ENCODE measurements around the gene CNDP1.
"Not testable (repeated sequence)": the region's sequence is repeated elsewhere in the genome, so short reads cannot be mapped to it uniquely, and the experiment has no call there.

CNDP1 gene

DNA sequence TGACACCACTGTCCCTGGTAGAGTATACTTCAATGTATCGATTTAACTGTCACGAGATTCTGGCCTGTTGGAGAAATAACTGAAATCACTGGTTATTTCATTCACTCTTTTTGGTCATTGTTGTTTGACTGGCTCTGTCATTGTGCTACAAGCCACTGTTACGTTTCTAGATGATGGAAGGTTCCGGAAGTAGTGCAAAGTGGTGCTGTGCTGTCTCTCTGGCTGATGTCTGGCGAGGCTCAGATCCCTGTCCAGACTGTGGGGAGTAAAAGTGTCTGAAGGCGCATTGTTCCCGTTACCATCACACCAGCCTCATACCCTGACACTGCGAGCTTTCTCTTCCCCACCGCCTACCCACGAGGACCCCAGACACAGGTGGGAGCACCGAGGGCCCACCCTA, 11.7 kb downstream of the CNDP1 start:
- DNase-seq (ENCODE audit: low read depth, low spot score): no peak

DNA sequence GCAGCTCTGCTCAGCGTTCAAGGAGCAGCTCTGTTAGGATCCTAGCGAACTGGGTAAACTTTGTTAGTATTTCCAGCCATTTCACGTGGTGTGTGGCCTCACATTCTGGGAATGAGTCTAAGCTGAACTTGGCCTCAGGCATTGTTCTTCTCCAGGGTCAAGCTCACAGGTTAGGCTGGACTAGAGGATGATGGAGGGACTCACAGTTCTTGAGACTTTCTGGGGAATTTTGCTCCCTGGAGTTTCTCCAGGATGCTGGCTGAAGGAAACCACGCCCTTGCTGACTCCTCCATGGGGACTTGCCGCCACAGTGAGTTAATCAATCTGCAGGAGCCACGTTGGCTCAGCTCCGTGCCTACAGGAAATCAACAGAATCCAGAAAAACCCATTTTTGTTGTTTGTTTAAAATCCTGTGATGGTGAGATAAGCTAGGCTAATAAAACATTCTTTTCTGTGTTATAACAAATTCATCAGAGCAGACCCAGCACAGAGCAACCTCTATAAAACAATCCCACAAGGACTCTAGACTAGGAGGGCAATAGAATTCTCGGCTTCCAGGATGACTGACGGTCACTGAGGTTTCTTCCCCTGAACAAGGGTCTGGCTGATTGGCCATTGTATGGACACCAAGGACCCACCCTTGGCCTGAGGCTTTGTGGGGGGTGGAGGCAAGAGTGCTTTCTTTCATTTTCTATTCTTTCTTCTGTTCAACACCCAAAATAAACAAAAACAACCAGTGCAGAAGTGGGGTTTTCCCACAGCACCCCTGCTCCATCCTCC, 12.6 kb downstream of the CNDP1 start:
- no peak for DNase-seq (ENCODE audit: low read depth, low spot score)

DNA sequence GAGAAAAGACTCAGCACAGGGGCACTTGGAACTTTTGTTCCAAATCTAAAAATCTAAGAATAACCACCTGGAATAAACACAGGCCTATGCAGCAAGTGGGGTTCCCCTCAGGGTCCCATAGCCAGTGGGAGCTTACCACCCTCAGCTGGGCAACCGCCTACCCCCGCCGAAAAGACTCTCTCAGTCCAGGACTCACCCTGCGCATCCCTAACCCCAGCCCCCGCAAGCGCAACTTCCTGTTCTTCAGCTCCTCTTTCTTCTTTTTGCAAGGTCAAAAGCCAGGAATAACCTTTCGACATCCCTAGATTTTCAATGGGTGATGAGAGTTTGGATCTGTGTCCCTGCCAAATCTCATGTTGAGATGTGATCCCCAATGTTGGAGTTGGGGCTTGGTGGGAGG, 13.6 kb downstream of the CNDP1 start:
- no peak for DNase-seq (ENCODE audit: low read depth, low spot score)

DNA sequence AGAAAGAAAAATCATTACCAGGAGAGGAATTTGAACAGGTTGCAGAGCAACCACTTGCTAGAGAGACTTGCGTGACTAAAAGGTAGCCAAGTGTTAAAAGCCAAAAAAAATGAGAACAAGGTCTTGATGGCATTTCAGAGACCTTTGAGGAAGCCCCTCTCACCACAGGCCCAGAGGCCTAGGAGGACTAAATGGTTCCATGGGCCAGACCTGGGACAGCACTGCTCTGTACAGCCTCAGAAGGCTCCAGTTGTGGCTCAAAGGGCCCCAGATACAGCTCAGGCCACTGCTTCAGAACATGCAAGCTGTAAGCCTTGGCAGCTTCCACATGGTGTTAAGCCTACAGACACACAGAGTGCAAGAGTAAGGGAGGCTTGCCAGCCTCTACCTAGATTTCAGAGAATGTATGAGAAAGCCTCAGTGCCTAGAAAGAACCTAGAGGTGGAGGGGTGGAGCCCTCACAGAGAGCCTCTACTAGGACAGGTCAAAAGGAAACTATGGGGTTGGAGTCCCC, 15.3 kb downstream of the CNDP1 start:
- DNase-seq (ENCODE audit: low read depth, low spot score): no peak

DNA sequence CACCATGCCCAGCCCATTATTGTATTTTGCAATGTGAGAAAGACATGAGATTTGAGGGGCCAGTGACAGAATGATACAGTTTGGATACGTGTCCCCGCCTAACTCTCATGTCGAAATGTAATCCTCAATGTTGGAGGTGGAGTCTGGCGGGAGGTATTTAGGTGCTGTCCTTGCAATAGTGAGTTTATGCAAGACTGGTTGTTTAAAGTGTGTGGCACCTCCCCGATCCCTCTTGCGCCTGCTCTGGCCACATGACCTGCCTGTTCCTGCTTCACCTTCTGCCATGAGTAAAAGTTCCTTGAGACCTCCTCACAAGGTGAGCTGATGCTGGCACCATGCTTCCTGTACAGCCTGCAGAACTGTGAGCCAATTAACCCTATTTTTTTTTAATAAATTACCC, 16.6 kb downstream of the CNDP1 start:
- no peak for DNase-seq (ENCODE audit: low read depth, low spot score)

DNA sequence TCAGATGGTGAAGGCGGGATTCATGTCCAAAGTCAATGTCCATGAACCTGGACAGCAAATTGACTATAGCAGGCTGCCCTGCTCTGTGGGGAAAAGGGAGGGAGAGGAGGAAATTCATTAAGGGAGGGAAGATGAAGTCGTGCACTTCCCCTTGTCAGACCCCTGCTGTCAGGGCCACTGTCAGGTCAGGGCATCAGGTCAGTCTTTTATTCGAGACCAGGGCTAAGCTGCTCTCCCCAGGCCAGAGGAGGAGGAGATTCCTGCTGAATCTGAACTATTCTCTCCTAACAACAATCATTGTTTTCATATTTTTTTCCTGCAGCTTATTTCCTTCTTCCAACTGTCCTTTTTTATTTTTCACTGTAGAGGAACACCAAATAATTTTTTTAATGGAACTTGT, 17.2 kb downstream of the CNDP1 start:
- no peak for DNase-seq (ENCODE audit: low read depth, low spot score)

DNA sequence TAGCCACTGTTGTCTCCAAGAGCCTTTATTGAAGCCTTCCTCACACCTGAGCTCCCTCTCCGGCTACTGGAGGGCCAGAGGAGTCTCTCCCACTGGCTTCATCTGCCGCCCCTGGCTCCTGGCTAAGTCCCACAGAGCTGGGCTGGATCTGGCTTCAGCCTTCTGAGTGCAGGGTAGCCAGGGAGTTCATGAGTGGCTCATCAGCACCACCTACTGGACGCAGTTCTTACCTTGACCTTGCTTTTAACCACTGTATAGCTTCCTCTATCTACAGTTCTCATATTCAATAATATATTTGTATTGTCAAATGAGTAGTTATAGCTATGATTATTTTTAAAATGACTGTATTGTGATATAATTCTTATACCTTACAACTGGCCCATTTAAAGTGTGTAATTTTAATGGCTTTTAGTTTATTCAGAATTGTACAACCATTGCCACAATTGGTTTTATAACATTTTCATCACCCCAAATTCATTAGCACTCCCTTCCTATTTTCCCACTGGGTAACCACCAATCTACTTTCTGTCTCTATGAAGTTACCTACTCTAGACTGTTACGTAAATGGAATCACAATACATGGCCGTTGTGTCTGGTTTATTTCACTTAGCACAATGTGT, 17.7 kb downstream of the CNDP1 start:
- DNase-seq (ENCODE audit: low read depth, low spot score): peak; percentile 57

DNA sequence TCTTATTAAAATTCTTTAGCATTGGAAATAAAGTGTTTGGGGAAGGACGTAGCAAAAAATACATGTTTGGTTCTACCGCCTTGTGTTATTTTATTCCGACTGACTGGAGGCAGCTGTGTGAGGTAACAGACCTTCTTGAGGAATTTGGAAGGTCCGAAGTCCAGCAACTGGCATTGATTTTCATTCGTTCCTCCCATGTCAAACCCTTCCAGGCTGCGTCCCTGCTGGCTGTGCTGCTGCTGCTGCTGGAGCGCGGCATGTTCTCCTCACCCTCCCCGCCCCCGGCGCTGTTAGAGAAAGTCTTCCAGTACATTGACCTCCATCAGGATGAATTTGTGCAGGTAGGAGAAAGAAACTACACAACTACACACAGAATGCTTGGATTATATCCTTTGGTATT, 21.8 kb downstream of the CNDP1 start:
- DNase-seq (ENCODE audit: low read depth, low spot score): no peak

DNA sequence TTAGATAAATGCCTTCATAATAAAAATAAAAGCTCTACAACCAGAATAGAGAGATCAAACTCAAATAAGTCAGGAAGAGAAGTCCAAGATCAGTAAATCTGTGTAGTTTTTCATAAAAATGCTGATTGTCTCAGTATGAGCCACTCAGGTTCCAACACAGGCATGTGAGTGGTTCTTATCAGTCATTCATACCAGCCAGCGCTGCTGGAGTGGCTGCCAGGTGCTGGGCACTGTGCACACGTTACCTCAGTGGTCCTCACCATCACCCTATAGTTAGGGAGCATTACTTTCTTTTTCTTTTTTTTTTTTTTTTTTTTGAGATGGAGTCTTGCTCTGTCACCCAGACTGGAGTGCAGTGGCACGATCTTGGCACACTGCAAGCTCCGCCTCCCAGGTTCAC, 23.8 kb downstream of the CNDP1 start:
- no peak for DNase-seq (ENCODE audit: low read depth, low spot score)

DNA sequence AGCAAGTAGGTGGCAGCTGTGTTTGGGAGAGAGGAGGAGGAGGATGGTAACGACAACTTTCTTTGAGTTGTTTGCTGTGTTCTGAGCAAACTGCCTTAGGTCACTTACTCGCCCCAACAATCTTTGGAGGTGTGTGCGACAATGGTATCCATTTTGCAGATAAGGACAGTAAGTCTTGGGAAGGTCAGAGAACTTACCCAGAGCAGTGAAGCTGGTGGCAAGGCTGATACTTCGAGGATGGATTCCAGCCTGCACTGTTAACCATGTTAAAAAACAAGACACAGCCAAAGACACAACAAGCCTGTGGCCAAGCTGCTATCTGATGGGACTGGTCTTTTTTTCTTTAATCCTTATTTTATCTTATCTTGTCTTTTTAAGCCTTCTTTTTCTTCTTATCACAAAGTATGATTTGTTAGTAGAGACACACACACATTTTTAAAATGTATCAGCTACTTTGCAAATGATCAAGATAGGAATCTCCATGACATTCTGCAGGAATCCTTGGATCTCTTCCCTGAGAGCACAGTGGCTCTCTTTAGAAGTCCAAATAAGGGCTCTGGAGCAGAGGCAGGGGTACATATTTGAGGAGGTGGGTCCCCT, 27.9 kb downstream of the CNDP1 start:
- DNase-seq (ENCODE audit: low read depth, low spot score): no peak

DNA sequence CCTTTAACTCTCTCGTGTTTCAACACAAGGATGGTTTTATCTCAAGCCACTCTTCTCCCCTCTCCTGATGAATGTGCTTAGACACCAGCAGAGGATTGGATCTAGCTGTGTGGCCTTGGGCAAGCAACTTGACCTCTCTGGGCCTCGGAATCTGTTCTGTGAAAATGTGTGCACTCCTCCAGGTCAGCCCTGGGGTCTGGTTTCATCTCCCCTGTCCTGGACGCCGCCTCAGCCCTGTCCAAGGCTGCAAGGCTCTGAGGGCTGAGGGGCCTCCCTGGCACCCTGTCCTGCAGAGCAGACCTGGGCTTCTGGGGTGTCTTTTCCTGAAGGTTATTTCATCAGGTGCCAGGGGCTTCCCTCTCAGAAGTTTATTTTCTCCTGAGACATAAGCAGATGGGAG, 28.5 kb downstream of the CNDP1 start:
- DNase-seq (ENCODE audit: low read depth, low spot score): no peak

DNA sequence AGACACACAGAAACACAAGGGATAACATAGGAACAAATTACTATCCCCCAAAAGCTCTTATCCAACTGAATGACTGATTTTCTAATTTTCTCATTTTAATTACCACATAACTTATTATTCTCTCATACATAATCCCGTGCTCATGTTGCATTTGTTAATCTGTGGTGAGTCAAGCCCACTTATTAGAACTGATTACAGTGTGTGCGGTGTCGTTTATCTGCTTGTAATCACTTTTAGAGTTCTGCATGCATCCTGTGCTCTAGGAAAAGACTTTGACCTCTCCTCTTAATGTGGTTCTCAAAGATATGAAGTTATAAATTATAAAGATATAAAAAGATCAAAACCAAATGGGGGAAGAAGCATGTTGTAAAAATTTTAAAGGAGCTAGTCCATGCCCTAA, 29.7 kb downstream of the CNDP1 start:
- DNase-seq (ENCODE audit: low read depth, low spot score): no peak

DNA sequence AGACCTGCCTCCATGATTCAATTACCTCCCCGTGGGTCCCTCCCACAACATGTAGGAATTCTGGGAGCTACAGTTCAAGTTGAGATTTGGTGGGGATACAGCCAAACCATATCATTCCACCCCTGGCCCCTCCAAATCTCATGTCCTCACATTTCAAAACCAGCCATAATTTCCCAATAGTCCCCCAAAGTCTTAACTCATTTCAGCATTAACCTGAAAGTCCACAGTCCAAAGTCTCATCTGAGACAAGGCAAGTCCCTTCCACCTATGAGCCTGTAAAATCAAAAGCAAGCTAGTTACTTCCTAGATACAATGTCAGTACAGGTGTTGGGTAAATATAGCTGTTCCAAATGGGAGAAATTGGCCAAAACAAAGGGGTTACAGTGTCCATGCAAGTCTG, 30.9 kb downstream of the CNDP1 start:
- DNase-seq (ENCODE audit: low read depth, low spot score): not testable (repeated sequence)

DNA sequence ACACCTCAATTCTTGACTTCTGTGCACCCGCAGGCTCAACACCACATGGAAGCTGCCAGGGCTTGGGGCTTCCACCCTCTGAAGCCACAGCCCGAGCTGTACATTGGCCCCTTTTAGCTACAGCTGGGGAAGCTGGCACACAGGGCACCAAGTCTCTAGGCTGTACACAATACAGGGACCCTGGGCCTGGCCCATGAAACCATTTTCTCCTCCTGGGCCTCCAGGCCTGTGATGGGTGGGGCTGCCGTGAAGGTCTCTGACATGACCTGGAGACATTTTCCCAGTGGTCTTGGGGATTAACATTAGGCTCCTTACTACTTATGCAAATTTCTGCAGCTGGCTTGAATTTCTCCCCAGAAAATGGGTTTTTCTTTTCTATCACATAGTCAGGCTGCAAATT, 31.7 kb downstream of the CNDP1 start:
- DNase-seq (ENCODE audit: low read depth, low spot score): not testable (repeated sequence)

DNA sequence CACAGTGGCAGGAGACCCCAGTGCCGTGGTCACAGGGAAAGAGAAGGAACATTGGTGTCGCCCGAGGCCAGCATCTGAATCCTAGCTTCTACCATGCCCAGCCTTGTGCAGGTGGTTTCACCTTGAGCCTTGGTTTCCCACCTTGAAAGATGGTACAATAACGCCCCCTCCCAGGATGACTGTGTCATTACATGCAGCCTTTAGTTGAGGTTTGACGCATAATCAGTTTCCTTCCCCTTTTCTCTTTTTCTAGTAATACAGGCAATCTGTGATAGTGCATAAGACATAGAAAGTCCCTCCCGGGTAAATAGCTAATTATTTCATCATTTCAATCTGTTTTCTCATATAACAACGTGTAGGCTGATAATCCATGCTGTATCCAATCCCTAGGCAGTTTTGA, 33.5 kb downstream of the CNDP1 start:
- no peak for DNase-seq (ENCODE audit: low read depth, low spot score)

DNA sequence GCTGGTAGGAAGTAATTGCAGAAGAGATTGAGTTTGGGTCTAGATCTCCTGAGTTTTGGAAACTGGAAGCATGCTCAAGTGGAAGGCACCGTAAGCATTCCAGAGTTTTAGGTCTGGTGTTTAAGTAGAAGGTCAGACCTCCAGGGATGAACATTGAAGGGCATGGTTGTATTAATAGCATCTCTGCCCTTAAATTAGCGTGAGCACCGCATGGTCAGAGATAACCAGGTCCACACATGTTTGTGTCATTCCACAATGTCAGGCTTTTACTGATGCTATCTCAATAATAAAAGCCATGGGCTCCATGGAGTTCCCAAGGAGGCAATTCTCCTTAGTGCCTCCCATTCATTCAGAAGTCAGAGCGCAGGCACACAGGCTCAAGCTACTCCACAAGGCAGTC, 35.1 kb downstream of the CNDP1 start:
- DNase-seq (ENCODE audit: low read depth, low spot score): no peak

DNA sequence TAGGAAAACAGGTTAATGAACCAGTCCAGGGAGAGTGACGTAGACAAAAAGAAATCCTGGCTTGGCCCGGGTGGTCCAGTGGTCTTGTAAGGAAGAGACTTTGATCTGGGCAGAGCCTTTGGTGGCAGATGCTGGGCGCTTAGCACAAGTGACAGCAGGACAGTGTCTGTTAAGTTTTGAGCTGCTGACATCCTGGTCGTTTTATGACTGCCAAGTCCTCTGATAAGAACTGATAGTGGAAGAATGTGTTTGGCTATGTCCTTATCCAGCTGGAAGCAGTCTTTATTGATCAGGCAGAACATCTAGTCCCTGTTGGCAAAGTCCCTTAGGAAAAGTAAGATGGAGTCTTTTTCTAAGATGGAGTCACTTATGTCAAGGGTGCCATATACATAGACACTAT, 36.0 kb downstream of the CNDP1 start:
- DNase-seq (ENCODE audit: low read depth, low spot score): no peak

DNA sequence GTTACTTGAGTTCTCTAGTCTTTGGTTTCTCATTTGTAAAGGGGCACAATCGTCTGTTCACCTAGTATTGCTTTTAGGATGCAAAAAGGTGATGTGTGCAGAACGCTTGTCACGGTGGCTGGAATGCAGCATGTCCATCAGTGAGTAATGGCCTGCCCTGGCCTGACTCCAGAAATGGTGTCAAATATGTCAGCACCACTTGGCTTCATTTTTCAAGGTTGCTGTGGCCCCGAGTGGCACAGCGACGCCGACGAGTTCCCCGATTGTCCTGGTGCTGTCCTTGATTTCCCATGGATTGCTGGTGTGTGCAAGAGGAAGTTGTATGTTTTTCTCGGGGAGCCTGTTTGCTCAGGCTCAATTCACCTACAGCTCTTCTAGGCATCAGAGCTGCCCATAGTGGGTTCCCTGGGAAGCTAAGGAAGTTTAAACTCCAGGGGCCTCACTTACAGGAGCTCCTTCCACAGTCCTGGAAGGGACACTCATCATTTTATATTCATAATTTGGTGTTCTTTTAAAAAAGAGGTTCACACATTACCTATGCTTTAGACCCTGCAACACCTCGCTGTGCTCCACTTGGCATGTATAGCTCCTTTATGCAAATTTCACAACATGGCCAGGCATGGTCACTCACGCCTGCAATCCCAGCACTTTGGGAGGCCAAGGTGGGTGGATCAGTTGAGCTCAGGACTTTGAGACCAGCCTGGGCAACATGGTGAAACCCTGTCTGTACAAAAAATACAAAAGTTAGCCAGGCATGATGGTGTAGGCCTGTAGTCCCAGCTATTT, 37.8 kb downstream of the CNDP1 start:
- no peak for DNase-seq (ENCODE audit: low read depth, low spot score)

DNA sequence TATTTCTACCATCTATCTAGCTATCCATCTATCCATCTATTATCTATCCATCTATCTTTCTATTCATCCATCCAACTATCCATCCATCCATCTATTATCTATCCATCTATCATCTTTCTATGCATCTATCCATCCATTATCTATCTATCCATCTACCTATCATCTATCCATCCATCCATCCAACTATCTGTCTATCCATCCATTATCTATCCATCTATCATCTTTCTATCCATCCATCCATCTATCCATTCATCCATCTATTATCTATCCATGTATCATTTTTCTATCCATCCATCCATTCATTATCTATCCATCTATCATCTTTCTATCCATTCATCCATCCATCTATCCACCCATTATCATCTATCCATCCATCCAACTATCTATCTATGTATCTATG, 38.8 kb downstream of the CNDP1 start:
- DNase-seq (ENCODE audit: low read depth, low spot score): no peak

DNA sequence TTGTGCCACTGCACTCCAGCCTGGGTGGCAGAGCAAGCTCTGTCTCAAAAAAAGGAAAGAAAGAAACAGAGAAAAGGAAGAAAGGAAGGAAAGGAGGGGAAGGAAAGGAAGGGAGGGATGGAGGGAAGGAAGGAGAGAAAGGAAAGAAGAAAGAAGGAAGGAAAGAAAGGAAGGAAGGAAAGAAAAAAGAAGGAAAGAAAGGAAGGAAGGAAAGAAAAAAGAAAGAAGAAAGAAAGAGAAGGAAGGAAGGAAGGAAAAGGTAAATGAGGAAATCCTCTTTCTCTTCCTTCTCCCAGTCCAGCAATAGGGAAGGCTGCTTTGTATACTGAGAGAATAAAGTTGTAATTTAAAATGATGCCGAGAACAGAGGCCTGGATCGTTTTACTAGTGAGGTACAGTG, 40.6 kb downstream of the CNDP1 start:
- no peak for DNase-seq (ENCODE audit: low read depth, low spot score)

DNA sequence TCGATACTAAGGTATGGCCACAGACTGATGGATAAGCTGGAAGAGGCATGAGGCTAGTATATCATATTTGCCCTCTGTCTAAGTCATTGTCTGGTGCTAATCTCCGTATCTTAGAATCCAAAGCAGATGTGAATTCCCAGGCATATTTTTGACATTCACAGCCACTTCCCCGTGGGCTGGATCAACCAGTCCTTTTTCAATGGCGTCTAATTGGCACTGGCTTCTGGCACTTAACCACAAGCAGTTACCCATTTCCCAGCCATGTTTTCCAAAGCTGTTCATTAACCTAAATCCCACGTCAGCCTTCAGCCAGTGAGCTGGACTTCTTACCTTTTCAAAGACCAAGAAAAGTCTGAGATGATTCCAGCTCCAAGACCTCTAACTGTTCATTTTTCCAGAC, 42.7 kb downstream of the CNDP1 start:
- DNase-seq (ENCODE audit: low read depth, low spot score): no peak

DNA sequence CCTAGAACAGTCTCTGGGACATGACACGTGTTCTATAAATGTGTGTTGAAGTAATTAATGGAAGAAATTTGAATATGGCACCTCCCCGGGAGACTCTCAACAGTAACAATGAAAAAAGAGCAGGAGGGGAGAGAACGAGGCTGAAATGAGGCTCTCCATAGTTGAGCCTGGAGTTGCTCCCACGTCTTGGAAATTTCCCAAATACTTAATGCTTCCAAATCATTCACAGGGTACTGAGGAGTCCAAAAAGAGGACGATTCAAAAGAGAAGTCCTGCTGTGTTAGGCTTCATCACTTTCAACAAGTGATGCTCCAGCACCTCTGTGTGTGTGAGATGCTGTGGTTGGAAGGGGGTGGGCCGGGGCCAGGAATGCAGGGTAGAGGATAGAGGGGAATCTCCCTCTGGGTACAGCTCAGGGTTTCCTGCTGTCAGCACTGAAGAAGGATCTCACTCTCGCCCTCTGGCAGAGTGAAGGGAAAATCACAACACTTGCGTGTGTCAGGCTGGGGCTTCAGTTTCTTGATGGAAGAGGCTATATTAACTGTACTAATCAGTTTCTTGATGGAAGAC, 45.3 kb downstream of the CNDP1 start:
- DNase-seq (ENCODE audit: low read depth, low spot score): no peak
